ENCODE data around the gene PLD6. TPM values are rescaled to one million over a fixed set of nuclear protein-coding genes. Genes with fewer than 3 reads are reported as not detected.
"Not testable (repeated sequence)": the region's sequence is repeated elsewhere in the genome, so short reads cannot be mapped to it uniquely, and the experiment has no call there.

The PLD6 gene
- total RNA-seq, 4 donors from 2014 or later, result 1.9 to 5.1 (median 2.7) TPM

DNA sequence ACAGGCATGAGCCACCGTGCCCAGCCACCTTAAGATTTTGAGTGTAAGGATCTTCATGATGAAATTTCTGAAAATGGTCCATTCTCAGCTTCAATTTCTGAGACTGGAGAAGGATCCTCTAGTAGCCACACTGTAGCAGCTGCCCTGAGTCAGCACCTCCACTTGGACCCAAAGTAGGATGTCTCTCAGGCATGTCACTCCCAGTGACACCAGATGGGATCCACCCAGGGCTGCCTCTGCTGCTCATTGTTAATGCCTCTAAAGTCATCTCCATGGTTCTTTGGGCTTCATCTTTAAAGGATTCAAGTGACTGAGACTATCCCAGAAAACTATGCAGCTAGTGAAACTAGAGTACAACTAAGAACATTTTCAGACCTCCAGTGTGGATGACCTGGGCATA lies 7.9 kb downstream of the PLD6 start:
- H3K4me3 ChIP-seq, result no peak overlapping the region
- no peak for DNase-seq
- H3K36me3 ChIP-seq, result no peaks in the 10 kb centered on the region
- in situ Hi-C loops (cut with MboI; ENCODE audit: low sequenced_read_pairs in 4 of 4), result no loop called here
- no peaks in the 10 kb centered on the region for H3K27me3 ChIP-seq
- no peak for ATAC-seq
- H3K9me3 ChIP-seq, result no peaks in the 10 kb centered on the region
- no peak overlapping the region for H3K27ac ChIP-seq
- TF ChIP-seq, protein P1, sequence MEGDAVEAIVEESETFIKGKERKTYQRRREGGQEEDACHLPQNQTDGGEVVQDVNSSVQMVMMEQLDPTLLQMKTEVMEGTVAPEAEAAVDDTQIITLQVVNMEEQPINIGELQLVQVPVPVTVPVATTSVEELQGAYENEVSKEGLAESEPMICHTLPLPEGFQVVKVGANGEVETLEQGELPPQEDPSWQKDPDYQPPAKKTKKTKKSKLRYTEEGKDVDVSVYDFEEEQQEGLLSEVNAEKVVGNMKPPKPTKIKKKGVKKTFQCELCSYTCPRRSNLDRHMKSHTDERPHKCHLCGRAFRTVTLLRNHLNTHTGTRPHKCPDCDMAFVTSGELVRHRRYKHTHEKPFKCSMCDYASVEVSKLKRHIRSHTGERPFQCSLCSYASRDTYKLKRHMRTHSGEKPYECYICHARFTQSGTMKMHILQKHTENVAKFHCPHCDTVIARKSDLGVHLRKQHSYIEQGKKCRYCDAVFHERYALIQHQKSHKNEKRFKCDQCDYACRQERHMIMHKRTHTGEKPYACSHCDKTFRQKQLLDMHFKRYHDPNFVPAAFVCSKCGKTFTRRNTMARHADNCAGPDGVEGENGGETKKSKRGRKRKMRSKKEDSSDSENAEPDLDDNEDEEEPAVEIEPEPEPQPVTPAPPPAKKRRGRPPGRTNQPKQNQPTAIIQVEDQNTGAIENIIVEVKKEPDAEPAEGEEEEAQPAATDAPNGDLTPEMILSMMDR (IDR thresholded peaks at IDR 0.05 in 4 of 5, conservative IDR thresholded peaks at IDR 0.05 in 1 of 5), result no peak
- no peak for TF ChIP-seq POLR2A (IDR thresholded peaks at IDR 0.05)
- H3K4me1 ChIP-seq, result no peaks in the 10 kb centered on the region
- intact Hi-C loops (cut with DNase I; ENCODE audit: low total_unique reads), result no loop called here

DNA sequence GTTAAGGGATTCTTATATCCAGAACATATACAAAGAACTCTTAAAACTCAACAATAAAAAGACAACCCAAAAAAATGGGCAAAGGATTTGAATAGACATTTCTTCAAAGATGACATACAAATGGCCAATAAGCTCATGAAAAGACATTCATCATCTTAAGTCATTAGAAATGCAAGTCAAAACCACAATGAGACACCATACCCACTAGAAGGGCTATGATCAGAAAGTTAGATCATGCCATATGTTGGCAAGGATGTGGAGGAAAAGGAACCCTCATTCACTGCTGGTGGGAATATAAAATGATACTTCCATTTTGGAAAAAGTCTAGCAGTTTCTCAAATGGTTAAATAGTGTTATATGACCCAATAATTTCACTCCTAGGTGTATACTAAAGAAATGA lies 9.4 kb downstream of the PLD6 start:
- Histone ChIP-seq H3K4me1 (peaks cover 8 to 9% of the 10 kb centered on the region in 2 donors), H3K27ac (no peak overlapping the region), H3K4me3 (no peak overlapping the region), H3K27me3 (no peaks in the 10 kb centered on the region), H3K9me3 (no peaks in the 10 kb centered on the region), H3K36me3 (no peaks in the 10 kb centered on the region)
- no peak for ATAC-seq
- TF ChIP-seq, protein P1 (IDR thresholded peaks at IDR 0.05 in 4 of 5, conservative IDR thresholded peaks at IDR 0.05 in 1 of 5), result no peak
- no peak for TF ChIP-seq POLR2A (IDR thresholded peaks at IDR 0.05)
- intact Hi-C loops (cut with DNase I; ENCODE audit: low total_unique reads) (no loop called here), in situ Hi-C loops (cut with MboI; ENCODE audit: low sequenced_read_pairs in 4 of 4) (no loop called here)
- DNase-seq, result no peak

DNA sequence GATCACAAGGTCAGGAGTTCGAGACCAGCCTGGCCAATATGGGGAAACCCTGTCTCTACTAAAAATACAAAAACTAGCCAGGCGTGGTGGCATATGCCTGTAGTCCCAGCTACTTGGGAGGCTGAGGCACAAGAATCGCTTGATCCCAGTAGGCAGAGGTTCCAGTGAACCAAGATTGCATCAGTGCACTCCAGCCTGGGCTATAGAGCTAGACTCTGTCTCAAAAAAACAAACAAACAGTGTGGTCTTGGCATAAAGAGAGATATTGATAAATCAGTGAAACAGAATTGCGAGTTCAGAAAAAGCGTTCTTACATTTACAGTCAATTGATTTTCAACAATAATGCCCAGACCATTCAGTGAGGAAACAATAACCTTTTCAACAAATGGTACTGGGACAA lies 10.7 kb downstream of the PLD6 start:
- intact Hi-C loops (cut with DNase I; ENCODE audit: low total_unique reads); H3K36me3 ChIP-seq; H3K27me3 ChIP-seq; DNase-seq; H3K27ac ChIP-seq; H3K9me3 ChIP-seq; ATAC-seq; H3K4me3 ChIP-seq; in situ Hi-C loops (cut with MboI; ENCODE audit: low sequenced_read_pairs in 4 of 4): not testable (repeated sequence)
- H3K4me1 ChIP-seq, result peaks cover 21 to 22% of the 10 kb centered on the region in 2 donors

DNA sequence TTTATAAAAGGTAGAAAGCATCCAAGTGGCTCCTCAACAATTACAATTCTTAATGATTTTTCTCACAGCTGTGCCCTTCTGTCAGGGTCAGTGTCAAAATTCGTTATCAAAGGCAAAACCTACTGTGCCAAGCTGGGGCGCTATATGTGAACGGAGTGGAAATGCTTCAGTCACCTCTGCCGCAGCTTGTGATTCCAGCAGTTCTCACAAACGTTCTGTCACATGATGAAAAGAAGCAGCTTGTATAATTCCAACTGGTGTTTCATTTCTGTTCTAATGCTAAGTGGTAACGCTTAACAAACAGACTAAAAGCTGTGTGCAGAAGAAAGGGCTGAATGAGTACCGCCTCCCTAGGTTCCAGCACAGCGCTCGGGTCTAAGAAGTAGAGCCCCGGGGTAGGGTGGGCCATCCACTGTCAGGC lies 14.2 kb downstream of the PLD6 start:
- H3K36me3 ChIP-seq, result no peaks in the 10 kb centered on the region
- intact Hi-C loops (cut with DNase I; ENCODE audit: low total_unique reads), result loop anchor here (2.0 kb wide), 1 partner anchor 37 kb away; no protein-coding TSS in a partner anchor
- no peaks in the 10 kb centered on the region for H3K27me3 ChIP-seq
- peak overlapping the region; percentile 71 to 91 (median 82) for H3K27ac ChIP-seq
- DNase-seq (no peak), ATAC-seq (peak; percentile 67 to 74)
- TF ChIP-seq POLR2A (IDR thresholded peaks at IDR 0.05), result no peak
- TF ChIP-seq, protein P1 (IDR thresholded peaks at IDR 0.05 in 4 of 5, conservative IDR thresholded peaks at IDR 0.05 in 1 of 5), result no peak
- H3K9me3 ChIP-seq, result no peaks in the 10 kb centered on the region
- peaks cover 27 to 31% of the 10 kb centered on the region in 2 donors for H3K4me1 ChIP-seq
- H3K4me3 ChIP-seq, result peak overlapping the region in 2 of 4 donors; percentile 5 to 14
- in situ Hi-C loops (cut with MboI; ENCODE audit: low sequenced_read_pairs in 4 of 4), result no loop called here

DNA sequence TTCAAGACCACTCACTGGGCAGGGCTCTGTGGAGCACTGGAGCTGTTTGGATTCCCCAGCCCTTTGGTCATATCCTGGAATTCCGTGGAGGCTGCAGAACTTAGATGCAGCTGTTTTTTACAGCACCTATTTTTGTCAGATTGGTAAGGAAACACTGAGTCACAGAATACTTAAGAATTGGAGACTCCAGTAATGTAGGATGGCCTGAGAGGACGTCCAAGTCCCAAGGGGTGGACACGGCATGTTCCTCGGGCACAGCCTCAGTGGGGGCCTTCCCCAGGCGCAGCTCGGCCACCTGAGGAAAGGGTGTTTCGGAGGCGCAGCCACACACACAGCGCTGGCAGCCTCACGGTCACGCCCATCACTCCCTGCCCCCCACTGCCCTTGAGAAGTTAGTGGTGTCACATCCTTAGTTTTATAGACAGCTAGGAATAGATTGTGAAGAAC lies 14.8 kb downstream of the PLD6 start:
- Histone ChIP-seq H3K36me3 (no peaks in the 10 kb centered on the region), H3K9me3 (no peaks in the 10 kb centered on the region), H3K27me3 (no peaks in the 10 kb centered on the region), H3K4me1 (peaks cover 27 to 31% of the 10 kb centered on the region in 2 donors), H3K27ac (peak overlapping the region; percentile 71 to 91 (median 82)), H3K4me3 (peak overlapping the region in 3 of 4 donors; percentile 1 to 14 (median 13))
- DNase-seq, result peak; percentile 77 to 84
- intact Hi-C loops (cut with DNase I; ENCODE audit: low total_unique reads), result loop anchor here (2.0 kb wide), 1 partner anchor 37 kb away; no protein-coding TSS in a partner anchor
- ATAC-seq, result peak; percentile 87 to 91
- in situ Hi-C loops (cut with MboI; ENCODE audit: low sequenced_read_pairs in 4 of 4), result no loop called here
- peak in 1 of 2 donors; percentile 36 for TF ChIP-seq POLR2A (IDR thresholded peaks at IDR 0.05)
- TF ChIP-seq, protein P1 (IDR thresholded peaks at IDR 0.05 in 4 of 5, conservative IDR thresholded peaks at IDR 0.05 in 1 of 5), result no peak
